ENCODE results near the gene FHAD1. TPM values are rescaled to one million over a fixed set of nuclear protein-coding genes. Genes with fewer than 3 reads are reported as not detected.

The FHAD1 gene
- total and polyA plus RNA-seq, 2 donors (not counting 3 experiments of a cell fraction or from before 2014, with no cell fraction given) = 0.04 to 0.69 TPM

GRCh38 chr1:15443281-15443680 lies 196.3 kb downstream of the FHAD1 start:
- Histone ChIP-seq H3K79me2 (ENCODE audit: control insufficient read depth, insufficient read depth, low read length) (no peaks in the 10 kb centered on the region), H3K9me3 (replicated peaks; ENCODE audit: control insufficient read depth, insufficient read depth, low read length) (no peaks in the 10 kb centered on the region), H3K27ac (ENCODE audit: insufficient read depth, low read depth, low read length) (no peak overlapping the region), H2AFZ (ENCODE audit: low read depth, low read length) (no peak overlapping the region), H3K4me3 (replicated peaks in 1 of 3; ENCODE audit: insufficient read depth in 1 of 3, low read depth in 1 of 3, low read length in 3 of 3) (no peak overlapping the region), H3K4me1 (ENCODE audit: control insufficient read depth, extremely low read depth, insufficient read depth, low read length) (no peaks in the 10 kb centered on the region), H4K20me1 (replicated peaks; ENCODE audit: control insufficient read depth, extremely low read depth, insufficient read depth, low read length) (no peaks in the 10 kb centered on the region), H3K9me1 (replicated peaks; ENCODE audit: control insufficient read depth, extremely low read depth, insufficient read depth, low read length) (no peaks in the 10 kb centered on the region), H3K4me2 (ENCODE audit: insufficient read depth, low read length) (no peak overlapping the region), H3K9ac (replicated peaks; ENCODE audit: extremely low read depth, insufficient read depth, low read length) (no peak overlapping the region), H3K27me3 (ENCODE audit: control insufficient read depth in 2 of 2, insufficient read depth in 2 of 2, low read length in 2 of 2) (peaks cover 0 to 2% of the 10 kb centered on the region in 2 experiments), H3K36me3 (ENCODE audit: control insufficient read depth in 2 of 2, extremely low read depth in 1 of 2, insufficient read depth in 2 of 2, low read length in 2 of 2) (no peaks in the 10 kb centered on the region)
- POLR2A ChIA-PET = no interaction called here
- FAIRE-seq (no peak), DNase-seq (ENCODE audit: low read depth, low spot score) (no peak)
- dilution Hi-C loops (cut with MboI; ENCODE audit: extremely low pct_ligation_motif_present, low sequenced_read_pairs) (no loop called here), intact Hi-C loops (cut with micrococcal nuclease) (no loop called here)
- TF ChIP-seq CTCF (IDR thresholded peaks at IDR 0.05; ENCODE audit: extremely low read depth in 1 of 2, insufficient read depth in 1 of 2, low read depth in 1 of 2, low read length in 2 of 2) (no peak), FOS (IDR thresholded peaks at IDR 0.05; ENCODE audit: borderline replicate concordance, insufficient read depth, low read length) (no peak), POLR2A (IDR thresholded peaks at IDR 0.05; ENCODE audit: low read depth, low read length) (no peak), EZH2 (IDR thresholded peaks at IDR 0.05; ENCODE audit: borderline replicate concordance, low read depth, low read length, severe bottlenecking) (no peak), POLR2AphosphoS5 (IDR thresholded peaks at IDR 0.05; ENCODE audit: insufficient read depth, low read depth, low read length) (no peak), GATA2 (IDR thresholded peaks at IDR 0.05; ENCODE audit: insufficient read depth, insufficient read length, low read depth, low read length) (no peak), MYC (IDR thresholded peaks at IDR 0.05; ENCODE audit: low read depth, low read length) (no peak), MAX (IDR thresholded peaks at IDR 0.05; ENCODE audit: insufficient read depth, insufficient read length) (no peak), JUN (IDR thresholded peaks at IDR 0.05; ENCODE audit: borderline replicate concordance, insufficient read depth, insufficient read length, low read depth) (no peak)
- CTCF ChIA-PET = interaction anchor here (1.1 to 1.9 kb wide), 2 partner anchors 12 to 120 kb away, joined by 3 to 13 read pairs; no protein-coding TSS in a partner anchor
- BruUV-seq (replicated peaks) = no TSS peak

Data from endothelial cell of umbilical vein (primary cell).